Fibroblast of lung (primary cell): ENCODE data around the gene TRAM2.

Experiments
- CTCF ChIP-seq, 2 donors: IDR thresholded peaks in 1 of 2; conservative IDR thresholded peaks in 1 of 2; 1 replicate in 1 of 2; 2 replicates in 1 of 2; pipeline ENCODE4 v1.5.1; 2011 to 2012; ENCODE audit warnings: low read length in 2 of 2, control low read depth in 1 of 2, inconsistent platforms in 1 of 2, low read depth in 1 of 2, mild to moderate bottlenecking in 1 of 2
- EZH2 ChIP-seq: IDR thresholded peaks from 2 replicates; pipeline ENCODE4 v1.5.1; 2012; ENCODE audit warnings: low read length, control low read depth, mild to moderate bottlenecking; ENCODE audit errors: missing control alignments

DNA sequence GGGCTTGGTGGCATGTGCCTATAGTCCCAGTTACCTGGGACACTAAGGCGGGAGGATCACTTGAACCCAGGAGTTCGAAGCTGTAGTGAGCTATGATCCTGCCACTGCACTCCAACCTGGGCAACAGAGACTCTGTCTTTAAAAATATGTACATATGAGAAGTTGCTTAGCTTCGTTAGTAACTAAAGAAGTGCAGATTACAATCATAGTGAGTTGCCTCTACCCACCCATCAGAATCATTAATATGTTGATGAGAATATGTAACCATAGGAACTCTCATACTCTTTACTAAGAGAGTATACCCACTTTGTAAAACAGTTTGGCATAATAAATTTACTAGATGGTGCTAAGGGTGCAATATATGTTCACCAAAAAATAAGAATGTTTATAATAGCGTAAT is 102.7 kb downstream of the TRAM2 start:
- TF ChIP-seq CTCF (conservative IDR thresholded peaks at IDR 0.05 in 1 of 2, IDR thresholded peaks at IDR 0.05 in 1 of 2; ENCODE audit: low read depth in 1 of 2, low read length in 2 of 2) = no peak
- no peak for TF ChIP-seq EZH2
